ENCODE measurements around the gene MTUS2. TPM values are rescaled to one million over a fixed set of nuclear protein-coding genes. Genes with fewer than 3 reads are reported as not detected.

The MTUS2 gene
- total RNA-seq, 1 donor from 2014 or later = 0.90 TPM

DNA sequence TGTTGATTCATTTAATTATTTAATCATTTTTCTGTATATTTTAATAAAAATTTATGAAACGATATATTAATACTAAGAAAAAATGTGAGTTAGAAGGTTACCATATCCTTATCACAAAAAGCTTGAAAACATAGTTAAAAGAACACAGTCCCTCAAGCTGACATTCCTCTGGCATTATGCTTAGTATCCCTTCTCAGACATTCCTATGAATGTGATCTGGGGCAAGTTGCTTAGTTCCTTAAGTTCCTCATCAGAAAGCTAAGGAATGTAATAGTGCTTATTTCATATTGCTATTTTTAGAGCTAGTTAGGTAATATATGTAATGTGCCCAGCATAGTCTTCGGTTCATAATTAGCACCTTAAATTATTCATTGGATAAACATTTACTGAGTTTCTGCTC, 122.8 kb downstream of the MTUS2 start:
- no peak for DNase-seq (ENCODE audit: low spot score)
- TF ChIP-seq, protein P1, sequence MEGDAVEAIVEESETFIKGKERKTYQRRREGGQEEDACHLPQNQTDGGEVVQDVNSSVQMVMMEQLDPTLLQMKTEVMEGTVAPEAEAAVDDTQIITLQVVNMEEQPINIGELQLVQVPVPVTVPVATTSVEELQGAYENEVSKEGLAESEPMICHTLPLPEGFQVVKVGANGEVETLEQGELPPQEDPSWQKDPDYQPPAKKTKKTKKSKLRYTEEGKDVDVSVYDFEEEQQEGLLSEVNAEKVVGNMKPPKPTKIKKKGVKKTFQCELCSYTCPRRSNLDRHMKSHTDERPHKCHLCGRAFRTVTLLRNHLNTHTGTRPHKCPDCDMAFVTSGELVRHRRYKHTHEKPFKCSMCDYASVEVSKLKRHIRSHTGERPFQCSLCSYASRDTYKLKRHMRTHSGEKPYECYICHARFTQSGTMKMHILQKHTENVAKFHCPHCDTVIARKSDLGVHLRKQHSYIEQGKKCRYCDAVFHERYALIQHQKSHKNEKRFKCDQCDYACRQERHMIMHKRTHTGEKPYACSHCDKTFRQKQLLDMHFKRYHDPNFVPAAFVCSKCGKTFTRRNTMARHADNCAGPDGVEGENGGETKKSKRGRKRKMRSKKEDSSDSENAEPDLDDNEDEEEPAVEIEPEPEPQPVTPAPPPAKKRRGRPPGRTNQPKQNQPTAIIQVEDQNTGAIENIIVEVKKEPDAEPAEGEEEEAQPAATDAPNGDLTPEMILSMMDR (IDR thresholded peaks at IDR 0.05; ENCODE audit: unreplicated experiment) = no peak
- H3K9me3 Mint-ChIP-seq (ENCODE audit: unreplicated experiment) = no peaks in the 10 kb centered on the region
- no peak overlapping the region for H3K4me3 Mint-ChIP-seq (ENCODE audit: unreplicated experiment)
- peaks cover 5% of the 10 kb centered on the region for H3K4me1 Mint-ChIP-seq (ENCODE audit: unreplicated experiment)
- no peak overlapping the region for H3K27ac Mint-ChIP-seq (ENCODE audit: unreplicated experiment)
- H3K27me3 Mint-ChIP-seq (ENCODE audit: unreplicated experiment) = no peaks in the 10 kb centered on the region
- no peaks in the 10 kb centered on the region for H3K36me3 Mint-ChIP-seq (ENCODE audit: low read depth, unreplicated experiment)

DNA sequence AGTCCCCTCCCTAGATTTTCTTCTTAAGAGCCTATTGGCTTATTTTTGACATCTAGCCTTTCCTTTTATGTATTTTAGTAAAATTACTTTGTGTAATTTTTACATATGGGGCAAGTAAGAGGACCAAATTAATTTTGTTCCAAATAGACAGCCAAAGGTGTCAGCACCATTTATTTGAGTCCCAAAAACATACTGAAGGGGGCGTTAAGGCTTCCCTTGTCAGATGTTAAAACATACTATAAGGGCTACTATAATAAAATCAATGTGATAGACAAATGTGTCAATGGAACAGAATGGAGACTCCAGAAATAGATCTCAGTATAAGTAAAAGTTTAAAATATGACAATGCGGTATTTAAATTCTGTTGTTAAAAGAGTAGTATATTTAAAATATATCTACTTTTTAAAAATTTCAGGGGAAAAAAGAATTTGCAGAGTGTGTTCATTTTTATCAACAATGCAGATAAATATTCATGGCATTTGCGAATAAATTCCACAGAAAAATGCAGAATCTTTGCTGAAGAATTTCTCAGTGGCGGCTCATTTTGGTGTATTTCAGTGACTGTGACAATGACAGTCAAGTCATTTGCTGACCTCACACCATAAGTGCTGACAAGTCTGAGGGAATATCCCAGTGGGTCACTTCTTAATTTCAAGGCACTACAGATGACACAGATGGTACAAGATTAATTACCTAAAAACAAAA, 133.7 kb downstream of the MTUS2 start:
- H3K9me3 Mint-ChIP-seq (ENCODE audit: unreplicated experiment) = no peaks in the 10 kb centered on the region
- H3K4me3 Mint-ChIP-seq (ENCODE audit: unreplicated experiment) = no peak overlapping the region
- TF ChIP-seq, protein P1 (IDR thresholded peaks at IDR 0.05; ENCODE audit: unreplicated experiment) = no peak
- H3K27me3 Mint-ChIP-seq (ENCODE audit: unreplicated experiment) = no peaks in the 10 kb centered on the region
- peaks cover 5% of the 10 kb centered on the region for H3K4me1 Mint-ChIP-seq (ENCODE audit: unreplicated experiment)
- no peak for DNase-seq (ENCODE audit: low spot score)
- H3K27ac Mint-ChIP-seq (ENCODE audit: unreplicated experiment) = no peak overlapping the region
- no peaks in the 10 kb centered on the region for H3K36me3 Mint-ChIP-seq (ENCODE audit: low read depth, unreplicated experiment)

DNA sequence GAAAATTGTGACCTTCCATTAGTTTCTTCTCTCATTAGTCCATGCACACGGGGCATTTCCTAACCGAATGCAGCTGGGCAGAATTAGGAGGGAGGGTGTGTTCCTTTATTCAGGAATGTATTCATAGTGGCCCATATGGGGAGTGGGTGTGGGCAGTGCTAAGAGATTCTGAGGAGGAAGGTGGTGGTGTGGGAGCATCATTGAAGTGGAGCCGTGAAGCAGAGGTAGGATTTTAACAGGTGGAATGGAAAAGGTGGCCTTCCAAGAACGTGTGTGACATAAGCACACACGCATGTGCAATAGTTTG, 134.2 kb downstream of the MTUS2 start:
- no peak for DNase-seq (ENCODE audit: low spot score)
- Mint-ChIP-seq H3K36me3 (ENCODE audit: low read depth, unreplicated experiment) (no peaks in the 10 kb centered on the region), H3K4me3 (ENCODE audit: unreplicated experiment) (no peak overlapping the region), H3K27me3 (ENCODE audit: unreplicated experiment) (no peaks in the 10 kb centered on the region), H3K4me1 (ENCODE audit: unreplicated experiment) (peaks cover 5% of the 10 kb centered on the region), H3K9me3 (ENCODE audit: unreplicated experiment) (no peaks in the 10 kb centered on the region), H3K27ac (ENCODE audit: unreplicated experiment) (no peak overlapping the region)
- TF ChIP-seq, protein P1 (IDR thresholded peaks at IDR 0.05; ENCODE audit: unreplicated experiment) = no peak

DNA sequence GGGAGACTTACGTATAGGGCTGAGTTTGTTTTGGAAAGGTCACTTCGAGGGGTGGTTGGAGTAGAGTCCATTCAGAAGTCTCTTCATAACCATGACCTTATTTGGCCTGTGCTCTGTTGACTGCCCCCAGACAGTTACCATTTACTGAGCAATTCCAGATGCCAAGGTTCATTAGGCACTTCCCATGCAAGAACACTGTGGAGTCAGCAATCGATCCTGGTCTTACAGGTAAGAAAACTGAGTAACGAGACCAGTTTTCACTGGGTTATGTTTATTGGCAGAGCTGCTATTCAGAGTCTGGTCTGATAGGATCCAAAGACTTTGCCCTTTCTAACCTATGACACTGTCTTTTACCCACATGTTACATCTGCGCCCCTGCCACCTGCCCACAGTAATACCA, 134.7 kb downstream of the MTUS2 start:
- Mint-ChIP-seq H3K4me1 (ENCODE audit: unreplicated experiment) (peaks cover 5% of the 10 kb centered on the region), H3K4me3 (ENCODE audit: unreplicated experiment) (no peak overlapping the region), H3K27ac (ENCODE audit: unreplicated experiment) (no peak overlapping the region), H3K36me3 (ENCODE audit: low read depth, unreplicated experiment) (no peaks in the 10 kb centered on the region), H3K9me3 (ENCODE audit: unreplicated experiment) (no peaks in the 10 kb centered on the region), H3K27me3 (ENCODE audit: unreplicated experiment) (no peaks in the 10 kb centered on the region)
- TF ChIP-seq, protein P1 (IDR thresholded peaks at IDR 0.05; ENCODE audit: unreplicated experiment) = no peak
- no peak for DNase-seq (ENCODE audit: low spot score)

DNA sequence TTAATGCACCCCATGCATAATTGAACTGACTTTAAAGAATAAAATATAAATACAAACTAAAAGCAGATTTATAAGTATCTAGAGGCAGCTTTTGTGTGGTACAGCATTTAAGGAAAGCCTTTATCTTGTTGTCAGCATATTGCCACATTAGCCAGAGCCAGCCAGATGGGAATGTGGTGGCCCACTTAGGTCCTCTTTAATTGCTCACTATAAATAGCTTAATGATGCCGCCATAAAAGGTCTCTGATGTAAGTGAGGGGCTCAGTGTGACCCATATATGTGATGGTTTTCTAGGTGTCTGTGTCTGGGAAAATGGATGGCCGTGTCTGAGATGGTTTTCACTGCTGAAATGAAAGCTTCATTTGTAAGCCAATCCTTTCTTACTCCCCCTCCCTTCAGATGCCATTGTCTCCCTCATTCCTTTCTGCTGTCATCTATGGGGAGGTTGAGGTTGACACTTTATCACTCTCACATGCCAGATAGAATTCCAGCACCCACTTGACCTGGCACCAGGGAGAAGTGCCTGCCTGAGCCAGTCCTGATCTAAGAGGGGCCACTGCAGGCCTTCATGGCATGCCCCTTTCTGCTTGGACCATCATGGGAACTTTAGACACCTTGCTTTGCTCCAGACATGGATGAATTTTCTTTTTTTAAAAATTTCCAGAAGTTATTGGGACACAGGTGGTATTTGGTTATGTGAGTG, 135.3 kb downstream of the MTUS2 start:
- Mint-ChIP-seq H3K36me3 (ENCODE audit: low read depth, unreplicated experiment) (no peaks in the 10 kb centered on the region), H3K4me1 (ENCODE audit: unreplicated experiment) (peaks cover 5% of the 10 kb centered on the region), H3K27ac (ENCODE audit: unreplicated experiment) (no peak overlapping the region), H3K27me3 (ENCODE audit: unreplicated experiment) (no peaks in the 10 kb centered on the region), H3K9me3 (ENCODE audit: unreplicated experiment) (no peaks in the 10 kb centered on the region), H3K4me3 (ENCODE audit: unreplicated experiment) (no peak overlapping the region)
- TF ChIP-seq, protein P1 (IDR thresholded peaks at IDR 0.05; ENCODE audit: unreplicated experiment) = no peak
- DNase-seq (ENCODE audit: low spot score) = no peak
